Thoracic aorta (tissue), 2 donors: ENCODE data around the gene GCN1. TPM values are rescaled to one million over a fixed set of nuclear protein-coding genes. Genes with fewer than 3 reads are reported as not detected.
"Not testable (repeated sequence)": the region's sequence is repeated elsewhere in the genome, so short reads cannot be mapped to it uniquely, and the experiment has no call there.

Experiments
- ATAC-seq: fragments of 150-250 bp; one replicate; pipeline ENCODE4 v1.8.0; 2017; ENCODE audit warnings: low read depth; ENCODE audit not compliant: insufficient number of reproducible peaks, low FRiP score
- DNase-seq: peaks from one replicate; pipeline ENCODE4 v3.0.0-alpha.2; 2020; ENCODE audit warnings: low spot score
- H3K27ac ChIP-seq, 2 donors: fragments of 200-600 bp; sonication (generic); 1 replicate in 1 of 2; 2 replicates in 1 of 2; pipeline ENCODE4 v1.5.1; 2016; ENCODE audit warnings: mild to moderate bottlenecking in 2 of 2, moderate library complexity in 2 of 2
- H3K27me3 ChIP-seq: fragments of 200-600 bp; sonication (generic); replicated peaks from 2 replicates; pipeline ENCODE4 v1.6.0; 2016; ENCODE audit warnings: mild to moderate bottlenecking; ENCODE audit not compliant: insufficient read depth
- H3K36me3 ChIP-seq: fragments of 200-600 bp; sonication (generic); one replicate; pipeline ENCODE4 v1.5.1; 2016
- H3K4me1 ChIP-seq, 2 donors: fragments of 200-600 bp; sonication (generic); 1 replicate in 1 of 2; 2 replicates in 1 of 2; pipeline versions ENCODE4 v1.5.1 to v1.6.0; 2016; ENCODE audit warnings: low read depth in 2 of 2, mild to moderate bottlenecking in 1 of 2; ENCODE audit not compliant: control insufficient read depth in 1 of 2
- H3K4me3 ChIP-seq: fragments of 200-600 bp; sonication (generic); 2 replicates; pipeline ENCODE4 v1.5.1; 2016; ENCODE audit warnings: mild to moderate bottlenecking
- H3K9me3 ChIP-seq: fragments of 200-600 bp; sonication (generic); 2 replicates; pipeline ENCODE4 v1.5.1; 2016
- CTCF ChIP-seq: fragments of 200-600 bp; sonication (generic); IDR thresholded peaks from one replicate; pipeline ENCODE4 v1.5.1; 2019; ENCODE audit warnings: antibody characterized with exemption
- total RNA-seq, 2 donors: library from RNA; depleted of rRNA; stranded (reverse); fragments of >200 nt; gene quantifications; one replicate each; pipeline versions ENCODE4 v1.1.0 to v1.2.3, GENCODE V29; 2016

The GCN1 gene
- total RNA-seq, 2 donors from 2014 or later: 56.8 to 91.5 TPM

DNA sequence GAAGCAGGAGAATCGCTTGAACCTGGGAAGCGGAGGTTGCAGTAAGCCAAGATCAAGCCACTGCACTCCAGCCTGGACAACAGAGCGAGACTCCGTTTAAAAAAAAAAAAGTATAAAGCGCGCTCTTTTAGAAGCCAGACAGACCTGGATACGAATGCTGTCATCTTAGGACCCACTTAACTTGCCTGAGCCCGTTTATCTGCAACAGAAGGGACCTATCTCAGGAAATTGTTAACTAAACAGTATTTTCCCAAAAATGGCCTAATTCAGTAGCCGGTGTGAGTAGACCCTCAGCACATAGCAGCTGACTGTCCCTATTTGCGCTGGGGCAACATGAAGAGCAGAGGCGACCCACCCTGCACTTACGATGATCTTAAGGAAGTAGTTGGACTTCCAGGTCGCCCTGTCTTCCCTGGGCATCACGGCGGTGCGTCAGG is 5.9 kb upstream of the GCN1 start:
- no peak for TF ChIP-seq CTCF
- Histone ChIP-seq H3K9me3 (no peaks in the 10 kb centered on the region), H3K4me1 (peaks cover 15 to 20% of the 10 kb centered on the region in 2 donors), H3K36me3 (peaks cover 23% of the 10 kb centered on the region), H3K27ac (peak overlapping the region; percentile 68 to 88), H3K27me3 (no peaks in the 10 kb centered on the region), H3K4me3 (peak overlapping the region; percentile 84)
- ATAC-seq (no peak), DNase-seq (no peak)

- peak overlapping the region; percentile 68 to 88 for H3K27ac ChIP-seq
- TF ChIP-seq CTCF: no peak
- peak overlapping the region; percentile 84 for H3K4me3 ChIP-seq
- H3K27me3 ChIP-seq: no peaks in the 10 kb centered on the region
- peaks cover 20 to 25% of the 10 kb centered on the region in 2 donors for H3K4me1 ChIP-seq
- H3K9me3 ChIP-seq: no peaks in the 10 kb centered on the region
- peaks cover 23% of the 10 kb centered on the region for H3K36me3 ChIP-seq
- DNase-seq: no peak
- no peak for ATAC-seq
Measured at GRCh38 chr12:120199595-120200306, 5.2 kb upstream of the GCN1 start.

DNA sequence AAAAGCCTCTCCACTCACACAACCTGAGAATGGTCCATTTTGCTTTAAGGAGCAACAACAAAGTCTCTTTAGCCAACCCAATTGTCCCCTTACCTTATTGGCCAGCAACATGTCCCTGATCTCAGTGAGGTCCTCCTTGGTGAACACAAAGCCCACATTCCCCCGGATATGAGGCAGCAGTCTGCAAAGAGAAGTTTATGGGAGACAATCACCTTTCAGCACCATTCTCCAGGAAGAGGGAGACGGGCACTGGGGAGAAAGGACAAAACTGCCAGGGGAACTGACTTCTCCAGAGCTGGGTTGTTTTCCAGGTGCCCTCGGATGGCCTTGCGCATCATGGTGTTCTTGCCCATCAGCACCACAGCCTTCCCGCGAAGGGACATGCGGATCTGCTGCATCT is 4.5 kb upstream of the GCN1 start:
- DNase-seq (no peak), ATAC-seq (no peak)
- Histone ChIP-seq H3K36me3 (peaks cover 23% of the 10 kb centered on the region), H3K4me3 (peak overlapping the region; percentile 84), H3K27ac (peak overlapping the region in 1 of 2 donors; percentile 17), H3K27me3 (no peaks in the 10 kb centered on the region), H3K9me3 (no peaks in the 10 kb centered on the region), H3K4me1 (peaks cover 20 to 26% of the 10 kb centered on the region in 2 donors)
- no peak for TF ChIP-seq CTCF

DNA sequence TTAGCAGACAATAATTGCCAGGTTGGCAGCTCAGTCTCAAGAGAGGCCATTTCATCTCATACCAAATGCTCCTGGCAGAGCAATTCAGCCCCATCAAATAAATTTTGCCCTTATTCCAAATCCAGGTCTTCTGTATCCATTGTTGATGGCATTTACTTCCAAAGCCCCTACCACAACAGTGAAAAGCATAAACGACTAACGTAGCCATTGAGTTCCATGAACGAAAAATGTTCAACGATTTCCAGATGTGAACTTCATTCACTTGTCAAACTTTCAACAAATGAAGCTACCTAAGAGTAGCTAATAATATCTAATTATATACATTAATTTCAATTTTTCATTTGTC is 3.0 kb upstream of the GCN1 start:
- no peak for TF ChIP-seq CTCF

GRCh38 chr12:120196817-120197541 is 2.5 kb upstream of the GCN1 start:
- peaks cover 28 to 36% of the 10 kb centered on the region in 2 donors for H3K4me1 ChIP-seq
- peaks cover 23% of the 10 kb centered on the region for H3K36me3 ChIP-seq
- H3K27me3 ChIP-seq, H3K9me3 ChIP-seq, DNase-seq, H3K27ac ChIP-seq, H3K4me3 ChIP-seq, ATAC-seq: not testable (repeated sequence)

More for the DNA sequence above, 3.0 kb upstream of the GCN1 start:
- no peaks in the 10 kb centered on the region for H3K27me3 ChIP-seq
- DNase-seq: no peak
- H3K4me1 ChIP-seq: peaks cover 28 to 36% of the 10 kb centered on the region in 2 donors
- H3K9me3 ChIP-seq: no peaks in the 10 kb centered on the region
- no peak for ATAC-seq
- peaks cover 23% of the 10 kb centered on the region for H3K36me3 ChIP-seq
- H3K4me3 ChIP-seq: no peak overlapping the region
- H3K27ac ChIP-seq: no peak overlapping the region
